ENCODE data around the gene POU3F3.

POU3F3 gene

DNA sequence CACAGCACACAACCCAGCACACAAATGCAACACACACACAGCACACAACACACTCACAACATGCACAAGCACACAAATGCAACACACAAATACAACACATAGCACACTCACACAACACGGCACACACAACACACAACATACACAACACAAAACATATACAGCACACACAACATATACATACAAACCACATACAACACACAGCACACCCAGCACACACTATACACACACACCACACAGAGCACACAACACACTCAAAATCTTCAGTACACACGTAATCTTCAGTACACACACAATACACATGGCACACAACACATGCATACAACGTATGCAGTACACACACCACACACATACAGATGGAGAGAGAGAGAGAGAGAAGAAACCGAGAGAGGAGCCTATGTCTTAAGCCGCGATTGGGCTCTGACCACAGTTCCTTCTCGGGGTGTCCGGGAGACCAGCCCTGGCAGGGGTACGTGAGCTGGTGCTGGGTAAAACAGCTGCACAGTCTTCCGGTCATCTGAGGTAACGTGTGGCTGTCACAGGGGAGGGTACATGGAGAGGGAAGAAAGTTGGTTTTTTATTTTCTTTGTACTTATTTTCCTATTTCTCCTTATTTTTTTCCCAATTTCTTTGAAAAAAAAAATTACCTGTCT, 25.1 kb downstream of the POU3F3 start:
- no peak for DNase-seq

DNA sequence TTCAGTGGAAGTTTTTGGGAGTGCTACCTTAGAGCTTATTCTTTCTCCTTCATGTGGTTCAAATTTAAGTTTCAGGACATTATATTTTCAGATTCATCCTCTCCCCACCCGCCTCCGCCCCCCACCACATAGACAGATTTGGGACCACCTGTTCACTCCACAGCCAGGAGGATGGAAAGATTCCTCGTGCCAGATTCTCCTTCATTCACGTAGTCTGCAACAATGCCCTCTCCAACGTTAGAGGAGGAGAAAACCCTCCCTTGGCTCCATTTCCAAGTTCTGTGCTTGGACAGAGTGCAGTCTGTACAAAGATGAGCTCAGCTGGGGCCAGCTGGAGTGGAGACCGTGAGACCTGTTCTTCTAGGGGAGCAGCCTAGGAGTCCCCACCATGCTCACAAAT, 26.2 kb downstream of the POU3F3 start:
- DNase-seq, result no peak

DNA sequence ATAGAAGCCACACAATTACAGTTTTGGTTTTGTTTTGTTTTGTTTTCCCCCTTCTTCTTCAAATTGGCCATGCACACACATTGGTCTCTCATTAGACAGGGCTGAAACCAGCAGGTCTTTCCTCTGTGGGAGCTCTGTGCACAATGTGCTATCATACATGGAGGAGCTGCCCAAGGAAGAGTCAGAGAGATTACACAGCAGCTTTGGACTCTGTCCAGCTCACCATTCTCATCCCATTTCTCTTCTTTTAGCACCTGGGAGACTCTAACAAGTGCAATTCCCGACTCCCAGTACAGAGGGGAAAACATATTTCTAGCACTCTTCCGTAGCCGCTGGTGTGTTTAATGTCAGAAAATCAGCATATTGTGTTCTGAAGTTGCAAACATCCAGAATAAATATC, 29.4 kb downstream of the POU3F3 start:
- no peak for DNase-seq

DNA sequence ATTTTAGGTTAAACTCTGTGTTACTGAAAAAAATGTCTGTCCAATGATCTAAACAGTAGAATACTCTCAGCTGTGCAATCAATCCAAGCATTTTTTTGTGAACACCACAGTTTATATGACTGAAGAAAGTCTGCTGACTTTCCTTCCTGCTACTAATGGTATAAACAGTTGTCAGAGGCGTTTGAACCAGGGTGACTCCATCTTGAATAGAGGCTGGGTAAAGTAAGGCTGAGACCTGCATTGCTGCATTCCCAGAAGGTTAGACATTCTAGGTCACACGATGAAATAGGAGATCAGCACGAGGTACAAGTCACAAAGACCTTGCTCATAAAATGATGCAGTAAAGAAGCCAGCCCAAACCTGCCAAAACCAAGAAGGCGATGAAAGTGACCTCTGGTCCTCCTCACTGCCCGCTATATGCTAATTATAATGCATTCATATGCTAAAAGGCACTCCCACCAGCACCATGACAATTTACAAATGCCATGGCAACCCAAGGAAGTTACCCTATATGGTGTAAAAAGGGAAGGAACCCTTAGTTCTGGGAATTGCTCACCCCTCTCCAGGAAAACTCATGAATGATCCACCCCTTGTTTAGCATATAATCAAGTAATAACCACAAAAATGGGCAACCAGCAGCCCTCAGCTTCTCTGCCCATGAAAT, 31.3 kb downstream of the POU3F3 start:
- no peak for DNase-seq

DNA sequence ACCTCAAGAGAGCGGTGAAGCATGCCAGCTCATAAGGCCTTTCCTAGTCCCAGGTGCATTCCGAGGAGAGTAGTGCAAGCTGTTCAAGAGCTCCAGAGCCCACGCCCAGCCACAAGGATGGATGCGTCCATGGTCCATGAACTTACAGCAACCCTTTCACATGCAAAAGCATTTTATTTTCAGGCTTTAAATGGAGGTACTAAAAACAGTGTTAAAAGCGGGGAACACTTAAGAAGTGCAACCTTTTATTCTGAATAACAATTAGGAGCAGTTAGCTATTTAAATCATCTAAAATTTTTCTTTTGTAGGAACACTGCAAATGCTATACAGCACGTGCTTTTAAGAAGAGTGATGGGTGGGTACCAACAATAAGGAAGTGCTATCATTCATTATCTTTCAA, 33.8 kb downstream of the POU3F3 start:
- DNase-seq, result no peak

DNA sequence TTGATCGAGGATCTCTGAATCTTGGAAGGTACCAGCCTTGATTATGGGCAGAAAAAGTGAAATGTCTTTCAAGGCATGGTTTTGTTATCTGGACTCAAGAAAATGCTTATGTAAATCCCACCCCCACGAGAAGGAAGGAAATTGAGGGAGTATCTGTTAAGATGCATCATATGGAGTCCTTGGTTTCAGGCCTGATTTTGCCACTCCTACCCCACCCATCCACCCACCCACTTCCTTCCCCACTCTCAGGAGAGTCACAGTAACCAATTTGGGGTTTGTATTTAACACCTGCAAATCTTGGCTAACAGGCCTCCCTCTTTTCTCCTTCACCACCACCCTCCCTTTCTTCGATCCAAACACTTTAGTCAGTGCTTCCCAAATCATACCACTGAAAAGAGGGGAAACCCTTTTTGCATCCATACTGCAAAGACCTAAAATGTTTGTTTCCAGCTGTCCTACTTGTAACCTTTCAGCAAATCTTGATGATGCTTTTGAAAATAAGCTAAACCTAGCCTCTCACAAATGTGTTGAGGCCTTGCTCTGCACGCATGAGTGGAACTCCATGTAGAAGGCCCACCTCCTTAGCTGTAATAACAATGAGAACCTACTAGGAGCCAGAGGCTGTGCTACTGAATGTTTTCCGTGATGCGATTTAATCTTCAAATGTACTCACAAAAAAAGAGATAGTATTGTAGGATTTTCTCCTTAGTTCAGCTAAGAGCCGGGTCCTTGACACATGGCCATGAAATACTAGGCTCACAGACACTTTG, 34.8 kb downstream of the POU3F3 start:
- no peak for DNase-seq

DNA sequence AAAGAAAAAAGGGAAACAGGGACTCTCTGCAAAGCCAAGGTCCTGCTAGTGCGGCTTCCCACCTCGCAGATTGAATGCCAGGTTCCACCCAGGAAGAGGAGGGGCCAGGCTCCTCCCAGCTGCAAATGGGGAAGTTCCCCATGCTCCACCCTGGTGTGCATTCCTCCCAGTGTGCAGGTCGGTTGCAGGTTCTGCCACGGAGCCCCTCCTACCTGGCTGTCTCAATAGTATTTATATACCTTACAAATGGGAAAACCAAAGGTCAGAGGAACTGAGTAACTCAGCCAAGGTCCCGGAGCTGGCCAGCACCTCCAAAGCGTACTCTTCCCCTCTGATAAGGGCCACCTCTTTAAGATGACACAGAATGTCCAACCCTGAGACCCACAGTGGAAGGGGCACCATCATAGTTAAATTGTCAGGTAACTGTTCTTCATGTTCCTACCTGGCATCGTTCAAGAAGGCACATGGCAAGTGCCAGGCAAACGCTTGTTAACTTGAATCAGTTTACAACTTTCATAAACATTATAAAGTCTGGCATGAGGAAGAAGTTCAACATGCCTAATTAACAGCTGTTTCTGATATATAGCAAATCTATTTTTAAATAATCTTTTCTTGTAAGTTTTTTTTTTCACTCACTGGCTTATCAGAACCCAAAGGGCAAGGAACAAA, 35.5 kb downstream of the POU3F3 start:
- DNase-seq, result no peak

DNA sequence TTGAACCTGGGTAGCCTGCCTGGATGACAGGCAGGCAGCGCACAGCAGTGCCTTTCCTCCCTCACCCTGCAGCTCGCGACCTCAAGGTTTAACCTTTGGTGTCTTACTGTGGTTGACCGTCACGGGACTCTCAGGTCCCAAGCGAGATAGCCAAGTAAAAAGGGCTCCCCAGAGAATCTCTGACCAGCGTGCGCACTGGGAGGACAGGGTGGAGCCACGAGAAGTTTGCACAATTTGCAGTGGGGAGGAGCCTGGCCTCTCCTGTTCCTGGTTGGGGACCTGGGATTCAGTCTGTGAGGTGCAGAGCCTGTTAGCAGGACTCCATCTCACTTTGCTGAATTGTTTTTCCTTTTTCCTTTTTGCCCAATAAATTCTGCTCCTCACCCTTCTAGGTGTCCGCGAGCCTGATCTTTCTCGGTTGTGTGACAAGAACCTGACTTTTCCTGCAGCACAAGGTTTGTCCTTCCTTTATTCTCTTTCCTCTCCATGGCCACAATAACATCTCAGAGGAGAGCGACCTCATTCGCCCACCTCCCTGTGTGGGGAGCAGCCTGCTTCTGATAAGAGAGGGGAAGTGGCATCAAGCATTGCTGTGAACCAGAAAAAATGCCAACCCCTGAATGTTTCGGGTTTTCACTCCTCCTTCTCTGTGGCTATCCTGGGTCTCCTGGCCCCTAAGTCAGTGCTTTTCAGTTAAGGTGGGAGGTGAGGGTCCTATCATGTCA, 36.2 kb downstream of the POU3F3 start:
- DNase-seq, result no peak

DNA sequence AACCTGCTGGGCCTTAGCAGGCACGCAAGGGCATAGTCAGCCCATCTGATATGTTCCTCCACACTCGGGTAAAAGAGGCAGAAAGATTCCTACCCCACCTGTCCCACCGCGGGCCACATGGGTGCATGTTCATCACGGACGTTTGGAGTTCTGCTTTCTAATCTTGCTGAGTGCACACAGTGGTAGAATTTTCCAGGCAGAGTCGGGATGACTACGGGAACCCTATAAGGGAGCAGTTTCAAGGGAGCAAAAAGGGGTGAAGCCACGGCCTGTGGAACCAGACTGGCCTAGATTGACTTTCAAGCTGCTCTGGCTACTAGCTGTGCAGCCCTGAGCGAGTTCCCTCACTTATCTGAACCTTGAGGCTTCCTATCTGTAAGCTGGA, 36.8 kb downstream of the POU3F3 start:
- no peak for DNase-seq

DNA sequence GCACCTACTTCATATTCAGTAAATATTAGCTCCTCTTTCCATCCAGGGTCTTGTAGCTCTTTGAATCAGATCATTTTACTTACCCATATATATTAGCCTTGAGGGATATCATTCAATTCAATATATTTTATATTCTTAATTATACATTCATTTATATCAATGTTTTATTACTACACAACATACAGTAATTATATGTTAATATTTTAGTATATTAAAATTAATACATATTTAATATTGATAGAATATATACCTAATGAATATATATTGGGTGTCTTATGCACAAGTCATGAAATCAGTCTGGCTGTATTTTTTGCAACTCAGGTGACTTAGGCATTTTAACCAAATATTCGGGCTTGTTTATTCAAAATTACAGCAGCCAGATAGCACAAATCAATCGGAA, 37.2 kb downstream of the POU3F3 start:
- no peak for DNase-seq

DNA sequence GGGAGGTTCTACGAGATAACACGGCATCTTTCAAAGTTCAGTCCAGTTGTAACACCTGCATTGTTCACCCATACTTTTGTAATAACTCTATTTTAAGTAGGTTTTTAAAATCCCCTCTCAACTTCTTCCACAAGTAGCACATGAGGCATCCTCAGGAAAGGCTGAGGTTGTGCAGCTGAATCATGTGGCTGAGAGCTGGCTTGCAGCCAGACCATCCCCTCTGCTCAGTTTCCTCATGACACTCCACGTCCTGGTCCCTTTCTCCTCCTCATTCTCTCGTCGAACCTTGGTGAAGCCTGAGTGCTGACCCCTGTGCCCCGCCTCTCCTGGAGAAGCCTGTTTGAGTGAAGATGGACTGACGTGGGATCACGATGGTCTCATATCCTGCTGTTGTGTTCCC, 42.5 kb downstream of the POU3F3 start:
- DNase-seq, result no peak

DNA sequence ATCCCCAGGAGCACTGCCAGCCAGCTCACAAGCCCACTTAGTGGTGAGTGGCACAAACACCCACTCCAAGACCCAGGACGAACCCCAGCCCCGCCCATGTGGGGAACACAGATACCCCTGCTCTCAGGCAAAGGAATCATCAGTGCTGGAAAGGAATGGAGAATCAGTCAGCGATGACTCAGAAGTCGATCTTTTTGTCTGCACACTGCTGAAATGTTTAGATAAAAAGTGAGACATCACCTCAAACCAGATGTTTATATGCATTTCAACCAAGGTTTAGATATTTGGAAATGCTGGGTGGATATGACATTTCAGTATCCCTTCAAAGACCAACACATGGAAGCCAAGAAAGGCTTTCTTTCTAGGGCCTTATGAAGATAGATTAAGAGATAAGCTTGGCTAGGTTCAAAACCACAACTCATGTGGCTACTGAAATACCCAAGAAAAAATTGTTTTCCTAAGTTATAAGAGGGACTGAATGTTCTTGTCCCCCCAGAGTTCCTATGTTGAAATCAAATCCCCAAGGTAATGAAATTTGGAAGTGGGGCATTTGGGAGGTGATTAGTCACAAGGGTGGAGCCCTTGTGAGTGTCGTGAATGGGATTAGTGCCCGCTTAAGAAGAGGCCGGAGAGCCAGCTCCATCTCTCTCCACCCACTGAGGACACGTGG, 43.7 kb downstream of the POU3F3 start:
- DNase-seq, result no peak

DNA sequence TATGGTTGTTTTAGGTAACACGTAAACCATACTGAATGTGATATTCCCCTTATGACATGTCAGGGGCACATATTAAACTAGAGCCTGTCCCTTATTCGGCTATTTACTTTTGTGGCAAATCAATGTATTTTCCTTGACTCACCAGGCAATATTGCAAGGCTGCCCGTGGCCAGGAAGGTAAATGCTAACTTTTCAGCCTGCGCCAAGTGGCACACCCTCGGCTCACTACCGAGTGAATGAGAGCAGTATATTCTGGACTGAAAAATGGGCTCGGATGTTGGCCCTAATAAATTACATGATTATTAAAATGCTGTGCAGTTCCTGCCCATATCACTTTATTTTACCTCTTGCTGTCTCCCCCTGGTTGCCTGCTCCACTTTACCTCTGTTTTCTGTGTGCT, 46.7 kb downstream of the POU3F3 start:
- DNase-seq, result no peak

DNA sequence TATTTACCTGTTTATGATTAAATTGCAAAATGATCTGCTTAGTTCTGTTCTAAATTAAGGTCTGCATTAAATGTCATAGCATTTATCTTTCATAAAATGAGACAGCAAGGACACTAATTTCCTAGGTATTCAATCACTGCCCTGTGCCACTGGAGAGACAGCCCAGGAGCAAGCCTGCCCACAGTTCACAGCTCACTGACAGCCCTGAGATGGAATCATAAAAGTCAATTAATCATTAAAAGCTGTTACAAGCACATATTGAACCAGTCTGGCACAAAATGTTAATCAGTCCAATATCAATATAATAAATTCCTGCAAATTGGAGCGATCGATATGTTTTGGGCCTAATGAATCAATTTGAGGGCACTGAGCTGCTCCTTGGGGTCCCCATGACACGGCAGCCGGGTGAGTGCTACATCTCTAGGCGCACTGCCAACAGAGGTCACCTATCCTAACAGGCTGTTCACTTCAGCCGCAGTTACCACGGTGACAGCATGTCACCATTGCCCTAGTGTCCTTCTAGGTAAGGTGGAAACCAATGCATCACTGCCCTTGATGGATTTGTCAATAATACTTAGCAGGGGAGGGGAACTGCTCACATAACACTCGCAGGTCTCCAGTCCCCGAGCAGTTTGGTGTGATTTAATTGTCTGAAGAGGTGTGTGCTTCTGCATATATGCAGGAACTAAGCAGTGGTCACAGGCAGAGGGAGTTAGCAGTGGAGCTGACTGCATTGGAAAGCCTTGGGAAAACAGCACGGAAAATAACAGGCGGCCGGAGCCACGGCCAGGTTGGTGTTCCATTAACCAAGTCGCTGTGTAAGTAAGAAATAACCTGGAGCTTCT, 47.3 kb downstream of the POU3F3 start:
- no peak for DNase-seq

DNA sequence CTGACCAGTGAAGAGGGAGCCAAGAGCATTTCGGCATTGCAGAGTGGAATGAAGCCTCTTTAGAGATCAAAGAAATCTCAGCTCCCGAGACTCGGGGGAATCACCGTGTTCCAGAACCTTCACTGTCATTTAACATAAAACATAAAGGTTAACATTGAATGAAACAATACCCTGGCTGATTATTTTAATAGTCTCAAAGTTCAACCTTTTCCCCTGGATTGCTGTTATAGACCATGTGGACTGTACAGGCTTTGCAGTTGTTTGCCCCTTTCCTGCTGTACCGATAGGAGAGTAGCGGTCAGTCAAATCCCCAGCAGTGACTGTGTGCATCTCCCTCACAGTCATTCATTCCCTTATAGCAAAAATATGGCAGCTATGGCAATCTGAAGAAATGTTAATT, 48.4 kb downstream of the POU3F3 start:
- no peak for DNase-seq
